Upper lobe of left lung (tissue), 6 donors: ENCODE data around the gene ATCAY. TPM values are rescaled to one million over a fixed set of nuclear protein-coding genes. Genes with fewer than 3 reads are reported as not detected.
A peak's percentile ranks its signal among the peaks of the same experiment; 100 is the strongest.

Source experiments
- ATAC-seq, 2 donors: fragments of 200-7000 bp; cut with Tn5 transposase; one replicate each; pipeline ENCODE4 v1.9.1; 2022; ENCODE audit warnings: mild to moderate bottlenecking in 2 of 2, moderate library complexity in 2 of 2; ENCODE audit not compliant: low FRiP score in 2 of 2
- DNase-seq, 2 donors: peaks; one replicate each; pipeline ENCODE4 v3.0.0-alpha.2; 2019 to 2020
- H3K27ac ChIP-seq, 4 donors: fragments of 200-600 bp; sonication (generic); one replicate each; pipeline ENCODE4 v1.5.1; 2016 to 2019
- H3K27me3 ChIP-seq, 4 donors: fragments of 200-600 bp; sonication (generic); one replicate each; pipeline ENCODE4 v1.5.1; 2017 to 2019
- H3K36me3 ChIP-seq, 4 donors: fragments of 200-600 bp; sonication (generic); one replicate each; pipeline ENCODE4 v1.5.1; 2016 to 2019
- H3K4me1 ChIP-seq, 4 donors: fragments of 200-600 bp; sonication (generic); one replicate each; pipeline ENCODE4 v1.5.1; 2018 to 2019
- H3K4me3 ChIP-seq, 4 donors: fragments of 200-600 bp; sonication (generic); one replicate each; pipeline ENCODE4 v1.5.1; 2017 to 2019; ENCODE audit warnings: mild to moderate bottlenecking in 2 of 4, moderate library complexity in 1 of 4
- H3K9me3 ChIP-seq, 4 donors: fragments of 200-600 bp; sonication (generic); one replicate each; pipeline ENCODE4 v1.5.1; 2018 to 2019
- CTCF ChIP-seq, 6 experiments: fragments of 450-650 bp in 4 of 6; fragments of 200-600 bp in 2 of 6; sonication (generic) in 2 of 6; IDR thresholded peaks; one replicate each; pipeline ENCODE4 v1.5.1; 2016 to 2019; ENCODE audit warnings: antibody characterized with exemption in 6 of 6
- EP300 ChIP-seq, 4 donors: sonication (generic); formaldehyde crosslinking; IDR thresholded peaks; one replicate each; pipeline ENCODE4 v1.5.1; 2017; ENCODE audit warnings: antibody characterized with exemption in 4 of 4, control low read depth in 2 of 4
- POLR2A ChIP-seq, 4 donors: fragments of 450-650 bp; IDR thresholded peaks; one replicate each; pipeline ENCODE4 v1.5.1; 2016 to 2017; ENCODE audit warnings: antibody characterized with exemption in 4 of 4, mild to moderate bottlenecking in 2 of 4
- POLR2AphosphoS5 ChIP-seq, 2 donors: sonication (generic); formaldehyde crosslinking; IDR thresholded peaks; one replicate each; pipeline ENCODE4 v1.5.1; 2017; ENCODE audit warnings: antibody characterized with exemption in 2 of 2
- WGBS, 2 donors: methylation state at CpG; one replicate each; pipeline ENCODE4 v1.1.5; 2017 to 2018; 5-methylcytosine and 5-hydroxymethylcytosine counted together
- small RNA-seq, 4 donors: library from RNA; depleted of rRNA; stranded (forward); fragments of <200 nt; gene quantifications; one replicate each; pipeline ENCODE3, GENCODE V24; 2016
- total RNA-seq, 6 donors: library from RNA; depleted of rRNA in 4 of 6; stranded (reverse); fragments of >200 nt in 4 of 6; gene quantifications; one replicate each; pipeline versions ENCODE4 v1.1.0 to v1.2.1, GENCODE V29; 2016 to 2021
- donor health status: DM: no; HTN: no; CAD: no; lungs with moderate emphysema.
- donor health status: DM: no; HTN: yes; CAD: no; lungs with severe emphysema.

Gene ATCAY
- total RNA-seq, 6 donors from 2014 or later = not detected

GRCh38 chr19:3975637-3976087, 95.2 kb downstream of the ATCAY start:
- Histone ChIP-seq H3K36me3 (peaks cover 47 to 62% (median 58%) of the 10 kb centered on the region in 4 donors), H3K4me1 (peaks cover 3 to 6% (median 5%) of the 10 kb centered on the region in 4 donors), H3K27ac (no peak overlapping the region), H3K9me3 (no peaks in the 10 kb centered on the region), H3K4me3 (no peak overlapping the region), H3K27me3 (no peaks in the 10 kb centered on the region)
- WGBS, 2 donors = 89 to 90% methylated on average over 8 to 14 of the region's 14 CpGs
- DNase-seq = no peak
- TF ChIP-seq CTCF (IDR thresholded peaks at IDR 0.05) (no peak), EP300 (IDR thresholded peaks at IDR 0.05) (no peak), POLR2A (IDR thresholded peaks at IDR 0.05) (no peak), POLR2AphosphoS5 (IDR thresholded peaks at IDR 0.05) (no peak)
- no peak for ATAC-seq

GRCh38 chr19:3976495-3977241, 96.2 kb downstream of the ATCAY start:
- Histone ChIP-seq H3K4me1 (peaks cover 0 to 8% (median 1%) of the 10 kb centered on the region in 4 donors), H3K27me3 (no peaks in the 10 kb centered on the region), H3K4me3 (no peak overlapping the region), H3K36me3 (peaks cover 57 to 72% (median 68%) of the 10 kb centered on the region in 4 donors), H3K9me3 (no peaks in the 10 kb centered on the region), H3K27ac (no peak overlapping the region)
- WGBS, 2 donors = 85 to 95% methylated on average over 20 to 21 of the region's 29 CpGs
- TF ChIP-seq POLR2A (IDR thresholded peaks at IDR 0.05) (no peak), POLR2AphosphoS5 (IDR thresholded peaks at IDR 0.05) (no peak), CTCF (IDR thresholded peaks at IDR 0.05) (no peak), EP300 (IDR thresholded peaks at IDR 0.05) (no peak)
- DNase-seq (peak in 1 of 2 donors; percentile 80), ATAC-seq (peak; percentile 6 to 20)

Small RNA genes lying within 50 kb of the gene (small RNA-seq; reads per million reads assigned to genes)
- 0 reads per million in 4 donors for gene RN7SL202P

Other genes starting within 250 kb of the ATCAY start
- 10 to 100 TPM; 24.6 to 64.1 (median 43.1) TPM for gene PIP5K1C, start 180.2 kb upstream of the ATCAY start, total RNA-seq
- gene TJP3, start 172.3 kb upstream of the ATCAY start, total RNA-seq = 10 to 100 TPM; 27.2 to 94.3 (median 55.5) TPM
- gene APBA3, start 119.0 kb upstream of the ATCAY start, total RNA-seq = 10 to 100 TPM; 13.4 to 92.2 (median 21.6) TPM
- 10 to 100 TPM; 16.8 to 83.9 (median 65.5) TPM for gene MRPL54, start 118.0 kb upstream of the ATCAY start, total RNA-seq
- not detected for gene RAX2, start 108.5 kb upstream of the ATCAY start, total RNA-seq
- 10 to 100 TPM in 5 of 6 donors, 1 to 10 TPM in 1; 9.6 to 20.1 (median 13.1) TPM for gene MATK, start 94.3 kb upstream of the ATCAY start, total RNA-seq
- 1 to 10 TPM in 1 of 6 donors, under 1 TPM in 2, not detected in 3; 0.11 to 4.2 (median 0.30) TPM for gene ZFR2, start 11.6 kb upstream of the ATCAY start, total RNA-seq
- not detected for gene NMRK2, start 52.4 kb downstream of the ATCAY start, total RNA-seq
- 100 to 1,000 TPM in 1 of 6 donors, 10 to 100 TPM in 5; 54.3 to 107 (median 80.6) TPM for gene DAPK3, start 90.4 kb downstream of the ATCAY start, total RNA-seq
- gene EEF2, start 104.8 kb downstream of the ATCAY start, total RNA-seq = 1,000 to 10,000 TPM; 1,167 to 2,562 (median 1,758) TPM
- 10 to 100 TPM; 13.7 to 53.4 (median 21.9) TPM for gene PIAS4, start 127.1 kb downstream of the ATCAY start, total RNA-seq
- gene ZBTB7A, start 186.2 kb downstream of the ATCAY start, total RNA-seq = 100 to 1,000 TPM in 1 of 6 donors, 10 to 100 TPM in 5; 54.1 to 131 (median 72.6) TPM
- 100 to 1,000 TPM in 5 of 6 donors, 10 to 100 TPM in 1; 86.8 to 170 (median 134) TPM for gene MAP2K2, start 243.4 kb downstream of the ATCAY start, total RNA-seq